ENCODE data around the gene NOL6. TPM values are rescaled to one million over a fixed set of nuclear protein-coding genes. Genes with fewer than 3 reads are reported as not detected.
A peak's percentile ranks its signal among the peaks of the same experiment; 100 is the strongest.

Gene NOL6
- total and polyA plus RNA-seq, 2 experiments from 2014 or later = 25.0 to 58.4 TPM

DNA sequence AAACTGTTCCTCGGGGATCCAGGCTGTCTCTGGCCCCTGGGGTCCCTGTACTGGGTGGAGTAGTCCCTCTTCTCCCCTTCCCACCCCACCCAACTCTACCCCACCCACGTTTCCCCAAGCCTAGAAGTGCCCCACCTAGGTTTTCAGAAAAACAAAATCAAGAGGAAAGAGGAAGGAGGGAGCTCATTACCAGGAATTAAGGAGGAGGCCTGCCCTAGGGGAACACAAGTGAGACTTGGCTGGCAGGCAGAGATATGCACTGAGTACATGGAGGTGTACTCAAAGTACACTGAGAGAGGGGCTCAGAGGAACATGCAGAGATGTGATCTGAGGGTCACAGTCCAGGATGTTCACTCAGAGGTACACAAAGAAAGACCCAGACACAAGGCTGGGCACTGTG, 36.5 kb downstream of the NOL6 start:
- H2AFZ ChIP-seq = no peak overlapping the region
- peaks cover 12% of the 10 kb centered on the region for H3K27me3 Mint-ChIP-seq (ENCODE audit: insufficient read depth, low read depth, poor library complexity)
- H4K20me1 ChIP-seq (replicated peaks; ENCODE audit: insufficient read depth) = no peaks in the 10 kb centered on the region
- DNase-seq (ENCODE audit: low spot score) = no peak
- no peak overlapping the region for H3K27ac ChIP-seq (ENCODE audit: low read depth)
- H3K4me2 ChIP-seq = no peak overlapping the region
- peaks cover 6% of the 10 kb centered on the region; the same call in 2 of the 3 replicates for H3K4me1 Mint-ChIP-seq
- no peak overlapping the region for H3K27ac Mint-ChIP-seq
- no peaks in the 10 kb centered on the region for H3K79me2 ChIP-seq (replicated peaks; ENCODE audit: insufficient read depth)
- no peaks in the 10 kb centered on the region for H3K36me3 ChIP-seq (ENCODE audit: insufficient read depth)
- no peak overlapping the region for H3K4me3 Mint-ChIP-seq
- no peaks in the 10 kb centered on the region for H3K9me2 ChIP-seq (ENCODE audit: insufficient read depth)
- peaks cover 3% of the 10 kb centered on the region; the same call in 1 of the 2 replicates for H3K4me1 ChIP-seq (ENCODE audit: insufficient read depth)
- H3K4me3 ChIP-seq = no peak overlapping the region
- no peaks in the 10 kb centered on the region for H3F3A ChIP-seq (replicated peaks; ENCODE audit: low read depth)
- no peaks in the 10 kb centered on the region for H3K9me3 Mint-ChIP-seq
- no peaks in the 10 kb centered on the region for H3K36me3 Mint-ChIP-seq (ENCODE audit: low read depth)
- no peak for ATAC-seq
- TF ChIP-seq POLR2AphosphoS5 (IDR thresholded peaks at IDR 0.05; ENCODE audit: low read depth) (no peak), CREB1 (CRISPR knock-in tag; IDR thresholded peaks at IDR 0.05; ENCODE audit: low read depth) (no peak), ZNF114 (CRISPR knock-in tag; IDR thresholded peaks at IDR 0.05) (no peak)
- H3K27me3 ChIP-seq (ENCODE audit: insufficient read depth) = no peaks in the 10 kb centered on the region

DNA sequence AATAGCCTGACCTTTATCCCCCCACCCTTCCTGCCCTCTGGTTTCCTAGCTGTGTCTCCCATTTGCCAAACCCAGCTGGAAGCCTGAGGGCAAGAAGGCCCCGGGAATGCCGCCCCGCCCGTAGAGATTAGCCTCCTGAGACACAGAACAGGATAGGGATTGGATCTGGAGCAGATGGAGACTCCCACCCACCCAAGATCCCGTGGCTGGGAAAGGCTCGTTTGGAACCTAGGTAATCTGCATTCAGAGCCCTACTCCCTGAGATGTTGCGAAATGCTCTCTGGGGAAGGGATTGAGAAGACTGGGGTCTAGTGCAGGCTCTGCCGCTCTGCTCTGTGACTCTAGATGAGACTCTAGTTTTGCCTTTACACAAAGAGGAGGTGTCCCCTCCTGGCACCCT, 37.3 kb downstream of the NOL6 start:
- Histone ChIP-seq H3K27ac (ENCODE audit: low read depth) (no peak overlapping the region), H3K79me2 (replicated peaks; ENCODE audit: insufficient read depth) (no peaks in the 10 kb centered on the region), H2AFZ (peak overlapping the region; percentile 69; the same call in 1 of the 2 replicates), H3K4me2 (no peak overlapping the region), H3K9me2 (ENCODE audit: insufficient read depth) (no peaks in the 10 kb centered on the region), H3F3A (replicated peaks; ENCODE audit: low read depth) (no peaks in the 10 kb centered on the region), H3K36me3 (ENCODE audit: insufficient read depth) (no peaks in the 10 kb centered on the region), H4K20me1 (replicated peaks; ENCODE audit: insufficient read depth) (no peaks in the 10 kb centered on the region), H3K4me3 (no peak overlapping the region), H3K27me3 (ENCODE audit: insufficient read depth) (no peaks in the 10 kb centered on the region), H3K4me1 (ENCODE audit: insufficient read depth) (peaks cover 3% of the 10 kb centered on the region; the same call in 1 of the 2 replicates)
- Mint-ChIP-seq H3K9me3 (no peaks in the 10 kb centered on the region), H3K4me3 (no peak overlapping the region), H3K27ac (no peak overlapping the region), H3K4me1 (peaks cover 6% of the 10 kb centered on the region; the same call in 2 of the 3 replicates), H3K36me3 (ENCODE audit: low read depth) (no peaks in the 10 kb centered on the region), H3K27me3 (ENCODE audit: insufficient read depth, low read depth, poor library complexity) (peaks cover 12% of the 10 kb centered on the region)
- peak; percentile 17; the same call in 1 of the 3 replicates for ATAC-seq
- no peak for DNase-seq (ENCODE audit: low spot score)
- no peak for TF ChIP-seq NANOG (IDR thresholded peaks at IDR 0.05; ENCODE audit: borderline replicate concordance)
- TF ChIP-seq, protein P1, sequence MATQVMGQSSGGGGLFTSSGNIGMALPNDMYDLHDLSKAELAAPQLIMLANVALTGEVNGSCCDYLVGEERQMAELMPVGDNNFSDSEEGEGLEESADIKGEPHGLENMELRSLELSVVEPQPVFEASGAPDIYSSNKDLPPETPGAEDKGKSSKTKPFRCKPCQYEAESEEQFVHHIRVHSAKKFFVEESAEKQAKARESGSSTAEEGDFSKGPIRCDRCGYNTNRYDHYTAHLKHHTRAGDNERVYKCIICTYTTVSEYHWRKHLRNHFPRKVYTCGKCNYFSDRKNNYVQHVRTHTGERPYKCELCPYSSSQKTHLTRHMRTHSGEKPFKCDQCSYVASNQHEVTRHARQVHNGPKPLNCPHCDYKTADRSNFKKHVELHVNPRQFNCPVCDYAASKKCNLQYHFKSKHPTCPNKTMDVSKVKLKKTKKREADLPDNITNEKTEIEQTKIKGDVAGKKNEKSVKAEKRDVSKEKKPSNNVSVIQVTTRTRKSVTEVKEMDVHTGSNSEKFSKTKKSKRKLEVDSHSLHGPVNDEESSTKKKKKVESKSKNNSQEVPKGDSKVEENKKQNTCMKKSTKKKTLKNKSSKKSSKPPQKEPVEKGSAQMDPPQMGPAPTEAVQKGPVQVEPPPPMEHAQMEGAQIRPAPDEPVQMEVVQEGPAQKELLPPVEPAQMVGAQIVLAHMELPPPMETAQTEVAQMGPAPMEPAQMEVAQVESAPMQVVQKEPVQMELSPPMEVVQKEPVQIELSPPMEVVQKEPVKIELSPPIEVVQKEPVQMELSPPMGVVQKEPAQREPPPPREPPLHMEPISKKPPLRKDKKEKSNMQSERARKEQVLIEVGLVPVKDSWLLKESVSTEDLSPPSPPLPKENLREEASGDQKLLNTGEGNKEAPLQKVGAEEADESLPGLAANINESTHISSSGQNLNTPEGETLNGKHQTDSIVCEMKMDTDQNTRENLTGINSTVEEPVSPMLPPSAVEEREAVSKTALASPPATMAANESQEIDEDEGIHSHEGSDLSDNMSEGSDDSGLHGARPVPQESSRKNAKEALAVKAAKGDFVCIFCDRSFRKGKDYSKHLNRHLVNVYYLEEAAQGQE (IDR thresholded peaks at IDR 0.05; ENCODE audit: unreplicated experiment) = no peak
- no peak for TF ChIP-seq EZH2 (IDR thresholded peaks at IDR 0.05; ENCODE audit: low read depth, unreplicated experiment)
- TF ChIP-seq ZNF331 (CRISPR knock-in tag; IDR thresholded peaks at IDR 0.05; ENCODE audit: low read depth) = no peak
- TF ChIP-seq, protein P2, sequence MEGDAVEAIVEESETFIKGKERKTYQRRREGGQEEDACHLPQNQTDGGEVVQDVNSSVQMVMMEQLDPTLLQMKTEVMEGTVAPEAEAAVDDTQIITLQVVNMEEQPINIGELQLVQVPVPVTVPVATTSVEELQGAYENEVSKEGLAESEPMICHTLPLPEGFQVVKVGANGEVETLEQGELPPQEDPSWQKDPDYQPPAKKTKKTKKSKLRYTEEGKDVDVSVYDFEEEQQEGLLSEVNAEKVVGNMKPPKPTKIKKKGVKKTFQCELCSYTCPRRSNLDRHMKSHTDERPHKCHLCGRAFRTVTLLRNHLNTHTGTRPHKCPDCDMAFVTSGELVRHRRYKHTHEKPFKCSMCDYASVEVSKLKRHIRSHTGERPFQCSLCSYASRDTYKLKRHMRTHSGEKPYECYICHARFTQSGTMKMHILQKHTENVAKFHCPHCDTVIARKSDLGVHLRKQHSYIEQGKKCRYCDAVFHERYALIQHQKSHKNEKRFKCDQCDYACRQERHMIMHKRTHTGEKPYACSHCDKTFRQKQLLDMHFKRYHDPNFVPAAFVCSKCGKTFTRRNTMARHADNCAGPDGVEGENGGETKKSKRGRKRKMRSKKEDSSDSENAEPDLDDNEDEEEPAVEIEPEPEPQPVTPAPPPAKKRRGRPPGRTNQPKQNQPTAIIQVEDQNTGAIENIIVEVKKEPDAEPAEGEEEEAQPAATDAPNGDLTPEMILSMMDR (conservative IDR thresholded peaks at IDR 0.05; ENCODE audit: low read depth in 2 of 2) = no peak
- TF ChIP-seq, protein P3, sequence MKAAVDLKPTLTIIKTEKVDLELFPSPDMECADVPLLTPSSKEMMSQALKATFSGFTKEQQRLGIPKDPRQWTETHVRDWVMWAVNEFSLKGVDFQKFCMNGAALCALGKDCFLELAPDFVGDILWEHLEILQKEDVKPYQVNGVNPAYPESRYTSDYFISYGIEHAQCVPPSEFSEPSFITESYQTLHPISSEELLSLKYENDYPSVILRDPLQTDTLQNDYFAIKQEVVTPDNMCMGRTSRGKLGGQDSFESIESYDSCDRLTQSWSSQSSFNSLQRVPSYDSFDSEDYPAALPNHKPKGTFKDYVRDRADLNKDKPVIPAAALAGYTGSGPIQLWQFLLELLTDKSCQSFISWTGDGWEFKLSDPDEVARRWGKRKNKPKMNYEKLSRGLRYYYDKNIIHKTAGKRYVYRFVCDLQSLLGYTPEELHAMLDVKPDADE (IDR thresholded peaks at IDR 0.05) = no peak
- TF ChIP-seq POLR2AphosphoS5 (IDR thresholded peaks at IDR 0.05; ENCODE audit: low read depth) = no peak
- no peak for TF ChIP-seq JUNB (IDR thresholded peaks at IDR 0.05; ENCODE audit: unreplicated experiment)
- no peak for TF ChIP-seq EZH2phosphoT487 (IDR thresholded peaks at IDR 0.05; ENCODE audit: unreplicated experiment)

All from GM23338 (cell line).